Stomach (tissue), 4 donors: ENCODE measurements around the gene ZBTB34.

Experiments
- EP300 ChIP-seq: sonication (generic); formaldehyde crosslinking; IDR thresholded peaks from one replicate; pipeline ENCODE4 v1.6.1; 2017; ENCODE audit warnings: antibody characterized with exemption
- POLR2A ChIP-seq, 4 donors: fragments of 450-650 bp; IDR thresholded peaks; one replicate each; pipeline ENCODE4 v1.6.1; 2016; ENCODE audit warnings: antibody characterized with exemption in 4 of 4, control low read depth in 2 of 4, mild to moderate bottlenecking in 1 of 4, moderate library complexity in 1 of 4
- POLR2AphosphoS5 ChIP-seq, 3 donors: sonication (generic); formaldehyde crosslinking; IDR thresholded peaks; one replicate each; pipeline ENCODE4 v1.6.1; 2016; ENCODE audit warnings: antibody characterized with exemption in 3 of 3
- TF ChIP-seq, protein P1 (sequence below), 7 experiments: fragments of 450-650 bp in 4 of 7; fragments of 200-600 bp in 3 of 7; sonication (generic) in 3 of 7; IDR thresholded peaks; one replicate each; pipeline ENCODE4 v1.5.1; 2016 to 2019; ENCODE audit warnings: antibody characterized with exemption in 7 of 7, control low read depth in 2 of 7, mild to moderate bottlenecking in 1 of 7

DNA sequence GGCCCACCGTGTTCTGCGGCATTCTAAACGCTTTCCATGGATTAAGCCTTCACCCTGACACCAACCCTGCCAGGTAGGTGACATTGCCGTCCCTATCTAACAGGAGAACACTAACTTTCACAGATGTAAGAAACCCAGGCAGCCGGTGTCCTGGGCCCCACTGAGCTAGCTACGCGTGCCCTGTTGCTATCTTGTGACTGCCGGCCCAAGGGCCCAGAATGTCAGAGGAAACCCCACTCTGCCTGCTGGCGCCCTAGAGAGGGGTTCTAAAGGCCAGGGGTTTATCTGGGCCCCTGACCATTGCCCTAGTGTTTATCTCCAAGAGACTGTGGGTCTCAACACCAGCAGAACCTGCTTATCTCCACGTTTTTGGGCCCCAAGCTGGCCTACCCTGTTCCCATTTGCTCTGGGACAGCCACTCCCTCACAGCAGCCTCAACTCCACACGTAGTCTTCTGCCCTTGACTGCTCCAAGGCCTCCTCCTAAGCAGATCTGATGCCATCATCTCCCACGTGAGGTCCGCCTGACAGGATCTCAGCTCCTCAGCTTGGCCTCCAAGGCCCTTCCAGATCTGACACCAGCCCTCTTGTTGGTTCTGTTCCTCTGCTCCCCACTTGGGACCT lies 18.1 kb upstream of the ZBTB34 start:
- TF ChIP-seq POLR2AphosphoS5 (IDR thresholded peaks at IDR 0.05) (no peak), POLR2A (IDR thresholded peaks at IDR 0.05) (no peak), EP300 (no peak)
- TF ChIP-seq, protein P1, sequence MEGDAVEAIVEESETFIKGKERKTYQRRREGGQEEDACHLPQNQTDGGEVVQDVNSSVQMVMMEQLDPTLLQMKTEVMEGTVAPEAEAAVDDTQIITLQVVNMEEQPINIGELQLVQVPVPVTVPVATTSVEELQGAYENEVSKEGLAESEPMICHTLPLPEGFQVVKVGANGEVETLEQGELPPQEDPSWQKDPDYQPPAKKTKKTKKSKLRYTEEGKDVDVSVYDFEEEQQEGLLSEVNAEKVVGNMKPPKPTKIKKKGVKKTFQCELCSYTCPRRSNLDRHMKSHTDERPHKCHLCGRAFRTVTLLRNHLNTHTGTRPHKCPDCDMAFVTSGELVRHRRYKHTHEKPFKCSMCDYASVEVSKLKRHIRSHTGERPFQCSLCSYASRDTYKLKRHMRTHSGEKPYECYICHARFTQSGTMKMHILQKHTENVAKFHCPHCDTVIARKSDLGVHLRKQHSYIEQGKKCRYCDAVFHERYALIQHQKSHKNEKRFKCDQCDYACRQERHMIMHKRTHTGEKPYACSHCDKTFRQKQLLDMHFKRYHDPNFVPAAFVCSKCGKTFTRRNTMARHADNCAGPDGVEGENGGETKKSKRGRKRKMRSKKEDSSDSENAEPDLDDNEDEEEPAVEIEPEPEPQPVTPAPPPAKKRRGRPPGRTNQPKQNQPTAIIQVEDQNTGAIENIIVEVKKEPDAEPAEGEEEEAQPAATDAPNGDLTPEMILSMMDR (IDR thresholded peaks at IDR 0.05) = no peak
